EL (cell line): ENCODE data around the gene FLNC.

Source experiments
- DNase-seq: peaks from one replicate; pipeline ENCODE4 v3.0.0-alpha.2; 2016

Gene FLNC

GRCh38 chr7:128830231-128831177 lies at the start of gene FLNC:
FLNC (plus strand) TSS chr7:128830406; CDS start chr7:128830638, 232 bp downstream.
- peak; percentile 76 for DNase-seq

DNA sequence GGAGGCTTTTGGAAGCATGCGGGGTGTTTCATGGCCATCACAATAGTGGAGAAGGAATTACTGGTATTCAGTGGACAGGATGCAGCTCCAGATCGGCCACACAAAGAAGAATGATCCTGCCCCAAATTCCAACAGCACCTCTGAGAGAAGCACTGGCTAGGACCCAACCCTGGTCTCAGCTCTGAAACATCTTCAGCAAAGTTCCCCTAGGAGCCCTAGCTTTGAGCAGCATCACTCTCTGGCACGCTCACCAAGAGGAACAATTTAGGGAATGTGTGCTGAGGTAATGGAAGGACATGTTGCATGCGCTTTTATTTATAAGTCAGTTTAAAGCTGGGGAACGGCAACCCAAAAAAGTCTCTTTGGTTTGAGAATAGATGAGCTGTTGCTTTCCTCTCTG lies 49.1 kb upstream of the FLNC start:
- peak; percentile 54 for DNase-seq

DNA sequence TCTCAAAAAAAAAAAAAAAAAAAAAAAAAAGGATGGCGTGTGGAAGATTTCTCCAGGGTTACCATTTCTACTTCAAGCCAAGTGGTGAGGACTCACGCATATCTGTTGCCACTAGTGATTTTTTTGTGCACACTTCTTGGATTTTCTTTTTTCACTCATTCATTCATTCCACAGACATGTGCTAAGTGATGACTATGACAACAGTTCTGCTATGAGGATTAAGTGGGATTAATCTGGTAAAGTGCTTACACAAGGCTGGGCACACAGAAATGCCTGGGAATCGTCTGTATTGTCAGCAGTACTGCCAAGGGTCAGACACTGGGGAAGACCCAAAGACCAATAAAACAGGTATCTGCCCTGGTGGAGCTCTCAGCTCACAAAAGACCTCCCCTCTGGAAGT lies 48.4 kb upstream of the FLNC start:
- DNase-seq = no peak

GRCh38 chr7:128783143-128783861 lies 46.9 kb upstream of the FLNC start:
- peak; percentile 75 for DNase-seq

GRCh38 chr7:128785738-128786137 lies 44.5 kb upstream of the FLNC start:
- DNase-seq = no peak

DNA sequence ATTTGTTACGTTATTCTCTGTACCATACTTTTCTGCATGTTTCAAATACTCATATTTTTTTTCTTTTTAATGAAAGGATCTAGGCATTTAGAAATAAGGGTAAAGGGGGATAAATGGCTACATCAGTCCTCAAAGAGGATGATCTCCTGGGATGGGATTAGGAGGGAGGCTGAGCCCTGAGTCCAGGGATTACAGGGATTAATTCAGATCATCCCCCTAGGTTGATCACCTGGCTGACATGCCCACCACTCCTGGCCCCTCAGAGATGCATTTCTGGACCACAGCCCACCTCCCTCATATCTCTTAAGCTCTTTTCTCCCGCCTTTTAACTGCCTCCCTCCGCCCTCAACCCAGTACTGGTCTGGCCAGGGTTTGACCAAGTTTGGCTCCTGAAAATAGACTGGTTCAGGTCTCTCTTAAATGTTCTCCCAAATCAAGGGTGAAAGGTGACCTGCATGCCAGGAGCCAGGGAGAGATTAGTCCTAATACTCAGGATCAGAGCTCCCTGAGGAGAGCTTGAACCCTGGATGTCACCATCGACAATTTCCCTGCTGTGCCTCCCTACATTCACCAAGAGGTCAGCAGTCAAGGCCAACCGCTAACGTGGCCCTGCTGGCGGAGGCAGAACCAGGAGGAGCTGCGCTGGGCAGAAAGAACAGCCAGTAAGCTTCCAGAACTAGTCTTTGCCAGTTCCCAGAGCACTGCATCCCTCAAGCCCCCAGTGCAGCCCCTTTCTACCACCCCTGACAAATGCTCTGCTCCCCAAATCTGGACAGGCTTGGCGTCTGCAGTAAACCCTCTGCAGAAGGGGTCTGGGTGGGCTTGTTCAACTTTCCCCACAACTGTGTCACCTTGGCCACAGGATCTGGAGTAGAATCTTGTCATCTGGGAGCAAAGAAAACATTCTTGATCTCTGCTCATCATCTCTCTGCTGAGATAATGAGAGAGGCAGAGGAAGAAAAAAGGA lies 41.5 kb upstream of the FLNC start:
- DNase-seq = no peak

DNA sequence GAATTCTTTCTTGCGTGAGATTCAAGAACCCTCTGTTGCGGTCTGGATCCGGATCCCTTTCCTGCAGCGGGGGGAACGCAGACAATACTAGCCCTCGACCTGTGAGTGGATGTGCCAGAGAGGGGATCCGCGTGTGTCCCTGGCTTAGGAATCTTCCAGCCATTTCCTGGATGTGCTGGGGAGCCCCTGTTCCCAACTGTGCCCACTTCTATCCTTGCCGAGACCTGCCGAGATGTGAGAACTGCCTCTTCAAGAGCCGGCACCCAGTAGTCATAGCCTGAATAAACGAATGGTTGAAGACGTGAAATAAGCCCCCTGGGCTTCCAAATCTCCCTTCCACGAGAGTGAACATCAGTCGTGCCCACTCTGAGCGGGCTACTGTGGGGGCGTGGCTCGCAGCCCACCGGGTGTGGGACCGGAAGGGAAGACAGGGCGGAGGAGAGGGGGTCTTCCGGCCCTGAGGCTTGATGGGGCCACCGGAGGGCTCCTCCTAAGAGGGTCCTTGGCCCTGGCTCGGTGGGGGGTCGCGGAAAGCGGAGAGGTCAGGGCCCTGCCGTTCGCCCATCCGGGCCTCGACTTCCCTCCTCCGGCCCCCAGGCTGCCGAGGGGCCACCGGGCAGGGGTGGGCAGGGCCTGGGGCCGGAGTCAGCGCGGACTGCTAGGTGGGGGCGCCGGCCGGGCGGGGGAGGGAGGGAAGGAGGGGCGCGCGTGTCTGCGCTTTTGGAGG lies 39.7 kb upstream of the FLNC start:
- DNase-seq = no peak

DNA sequence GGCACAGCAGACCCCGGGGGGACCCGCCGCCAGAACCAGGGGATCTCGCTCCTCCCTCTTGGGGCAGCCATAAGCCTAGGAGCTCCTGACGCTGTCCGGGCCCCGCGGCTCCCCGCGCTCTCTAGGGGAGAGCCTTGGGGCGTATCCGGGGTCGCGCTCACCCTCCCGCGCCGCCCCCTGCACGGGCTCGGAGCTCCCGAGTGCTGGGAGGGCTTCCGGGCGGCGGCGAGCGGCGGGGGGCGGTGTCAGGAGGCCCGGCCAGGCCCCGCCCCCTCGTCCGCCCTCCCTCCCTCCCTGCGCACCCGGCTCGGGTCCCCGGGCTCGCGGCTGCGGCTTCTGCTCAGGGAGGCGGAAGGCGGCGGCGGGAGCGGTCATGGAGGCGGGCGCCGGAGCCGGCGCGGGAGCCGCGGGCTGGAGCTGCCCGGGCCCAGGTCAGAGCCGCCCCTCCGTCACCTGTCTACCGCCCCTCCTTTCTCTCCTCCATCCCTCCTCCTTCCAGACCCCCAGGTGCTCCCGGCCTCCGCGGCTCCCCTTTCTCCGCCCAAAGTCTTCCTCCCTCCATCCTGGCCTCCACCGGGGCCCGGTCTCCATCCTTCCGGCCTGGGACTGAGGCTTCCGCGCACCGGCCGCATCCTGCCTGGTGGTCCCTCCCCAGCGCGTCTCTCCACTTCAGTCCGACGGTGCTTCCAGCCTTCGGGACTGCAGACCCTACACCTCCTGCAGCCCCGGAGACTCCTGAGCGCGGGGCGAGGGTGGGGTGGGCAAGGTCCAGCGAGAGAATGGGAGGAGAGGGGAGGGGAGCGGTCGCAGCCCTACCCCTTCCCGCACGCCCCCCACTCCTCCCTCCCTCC lies 38.9 kb upstream of the FLNC start, which contains the start of gene CCDC136:
Gene CCDC136 (plus strand): TSS at position 848 of the 851 bp plus-strand sequence. CDS start 444 bp downstream, outside the sequence.
- peak; percentile 70 for DNase-seq

DNA sequence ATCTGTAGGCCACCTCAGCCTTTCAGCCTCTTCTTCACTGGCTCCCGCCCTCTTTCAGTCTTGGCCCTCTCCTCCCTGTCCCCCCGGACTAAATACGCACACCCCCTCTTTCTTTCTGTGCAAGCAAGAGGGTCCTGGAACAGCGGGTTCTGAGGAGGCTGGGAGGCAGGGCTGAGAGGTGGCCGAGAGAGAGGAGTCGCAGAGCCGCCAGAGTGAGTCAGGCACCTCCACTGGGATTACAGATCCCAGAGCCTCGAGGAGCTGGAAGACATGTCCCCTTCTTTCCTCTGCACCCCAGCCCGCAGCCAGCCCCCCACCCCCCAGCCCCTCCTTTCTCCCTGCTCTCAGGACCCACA lies 38.3 kb upstream of the FLNC start:
- peak; percentile 41 for DNase-seq

- no peak for DNase-seq
Observed at GRCh38 chr7:128792471-128793180, 37.6 kb upstream of the FLNC start.

GRCh38 chr7:128793181-128793547 lies 37.0 kb upstream of the FLNC start:
- no peak for DNase-seq

DNA sequence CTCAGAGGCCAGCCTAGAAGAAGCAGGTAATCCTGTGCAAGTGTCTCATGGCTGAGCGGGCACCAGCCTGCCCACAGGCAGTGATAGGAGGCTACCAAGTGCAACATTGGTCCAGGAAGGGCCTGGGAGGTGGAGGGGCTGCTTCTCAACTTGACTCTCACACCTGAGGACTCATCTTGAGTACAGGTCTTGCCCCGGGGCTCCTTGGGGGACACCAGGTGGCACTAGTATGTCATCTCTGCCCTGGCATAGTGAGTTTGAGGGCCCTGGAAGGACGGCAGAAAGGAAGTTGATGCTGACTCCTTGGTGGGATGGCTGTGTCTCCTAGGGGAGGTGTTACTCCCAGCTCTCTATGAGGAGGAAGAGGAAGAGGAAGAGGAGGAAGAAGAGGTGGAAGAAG lies 36.2 kb upstream of the FLNC start:
- DNase-seq = no peak

- no peak for DNase-seq
Observed at GRCh38 chr7:128794436-128794835, 35.8 kb upstream of the FLNC start.

DNA sequence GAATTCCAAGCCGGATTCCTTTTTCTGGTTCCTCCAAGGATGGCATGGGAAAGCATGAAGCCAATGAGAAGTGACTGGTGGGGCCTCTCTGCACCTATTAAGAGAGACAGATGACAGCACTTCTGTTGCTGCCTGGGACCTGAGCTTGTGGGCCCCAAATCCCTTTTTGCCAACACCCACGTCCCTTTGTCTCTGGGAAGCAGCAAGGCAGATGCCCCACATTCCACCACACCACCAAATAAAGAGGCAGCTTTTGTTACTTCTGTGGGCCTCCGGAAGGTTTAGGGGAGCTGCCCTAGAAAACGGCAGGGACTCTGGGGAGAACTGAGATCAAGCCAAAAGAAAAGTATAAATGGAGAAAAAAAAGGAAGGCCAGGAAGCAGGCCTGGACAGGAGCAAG lies 35.1 kb upstream of the FLNC start:
- DNase-seq = no peak

DNA sequence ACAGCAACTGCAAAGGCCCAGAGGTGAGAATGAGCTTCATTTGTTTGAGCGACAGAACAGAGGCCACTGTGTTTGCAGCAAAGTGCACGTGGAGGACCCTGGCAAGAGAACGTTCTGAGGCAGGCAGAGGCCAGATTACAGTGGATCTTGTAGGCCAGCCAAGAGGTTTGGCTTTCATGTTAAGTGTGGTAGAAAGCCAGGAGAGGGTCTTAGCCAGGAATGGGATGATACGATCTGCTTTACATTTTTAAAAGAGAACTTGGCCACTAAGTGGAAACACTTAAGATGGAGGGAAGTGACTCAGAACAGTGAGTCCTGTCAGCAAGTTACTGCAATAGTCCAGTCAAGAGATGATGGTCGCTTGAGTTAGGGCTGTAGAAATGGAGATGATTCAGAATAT lies 33.9 kb upstream of the FLNC start:
- no peak for DNase-seq

GRCh38 chr7:128799451-128799850 lies 30.8 kb upstream of the FLNC start:
- DNase-seq = no peak

- DNase-seq = no peak
Observed at GRCh38 chr7:128800567-128800966, 29.6 kb upstream of the FLNC start.

- no peak for DNase-seq
Observed at GRCh38 chr7:128801003-128801402, 29.2 kb upstream of the FLNC start.

DNA sequence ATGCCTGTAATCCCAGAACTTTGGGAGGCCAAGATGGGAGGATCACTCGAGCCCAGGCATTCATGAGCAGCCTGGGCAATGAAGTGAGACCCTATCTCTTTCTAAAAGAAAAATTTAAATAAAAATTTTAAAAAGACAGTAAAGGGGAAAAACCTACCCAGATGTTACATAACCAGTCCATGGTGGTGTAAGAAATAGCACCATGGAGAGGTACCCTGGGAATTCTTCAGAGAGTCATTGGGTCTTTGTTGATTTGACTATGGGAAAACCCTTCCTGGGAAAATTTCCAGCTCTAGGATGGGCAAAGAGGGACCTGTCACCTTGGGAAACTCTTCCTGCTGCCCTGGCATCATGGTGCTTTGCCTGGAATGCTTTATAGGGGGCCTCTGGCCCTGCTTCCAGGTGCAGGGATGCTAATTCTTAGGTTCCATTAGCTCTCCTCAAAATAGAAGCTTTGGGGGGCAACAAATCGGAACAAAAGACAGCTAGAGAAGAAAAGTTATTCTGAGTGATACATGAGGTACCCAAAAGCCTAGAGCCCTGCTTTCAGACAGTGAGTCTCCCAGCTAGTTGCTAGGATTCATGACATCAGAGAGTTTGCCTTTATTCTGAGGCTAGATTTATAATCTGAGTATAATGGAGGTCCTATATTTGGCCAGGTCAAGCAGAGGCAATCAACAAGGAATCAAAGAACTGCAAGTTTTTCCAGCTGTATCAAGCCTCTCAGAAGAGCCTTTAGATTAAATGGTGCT lies 28.4 kb upstream of the FLNC start:
- no peak for DNase-seq

- no peak for DNase-seq
Observed at GRCh38 chr7:128804484-128804883, 25.7 kb upstream of the FLNC start.
